GM21360 (cell line): ENCODE measurements around the gene TENT5C.

Experiments used
- ATAC-seq: cut with Tn5 transposase; IDR thresholded peaks from one replicate; pipeline ENCODE4 v1.9.1; 2021; ENCODE audit warnings: mild to moderate bottlenecking, moderate library complexity; ENCODE audit not compliant: unreplicated experiment

The TENT5C gene

DNA sequence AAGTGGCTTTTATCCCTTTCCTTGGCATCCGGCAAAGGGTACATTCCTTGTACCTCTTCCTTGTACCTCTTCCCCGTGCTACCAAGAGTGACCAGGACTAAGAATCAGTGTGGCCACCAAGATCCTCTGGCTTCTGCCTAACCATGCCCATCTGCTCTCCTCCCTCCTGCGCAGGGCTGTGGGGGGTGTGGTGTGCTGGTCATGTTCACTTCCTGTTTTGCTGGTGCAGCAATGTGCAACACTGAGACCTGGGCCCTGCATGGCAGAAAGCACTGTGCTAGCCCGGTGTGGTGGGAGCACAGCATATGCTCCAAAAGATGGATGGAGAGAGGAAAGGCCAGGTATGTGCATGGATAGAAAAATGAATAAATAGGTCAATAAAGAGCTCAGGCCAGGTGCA is 33.3 kb upstream of the TENT5C start:
- no peak for ATAC-seq

DNA sequence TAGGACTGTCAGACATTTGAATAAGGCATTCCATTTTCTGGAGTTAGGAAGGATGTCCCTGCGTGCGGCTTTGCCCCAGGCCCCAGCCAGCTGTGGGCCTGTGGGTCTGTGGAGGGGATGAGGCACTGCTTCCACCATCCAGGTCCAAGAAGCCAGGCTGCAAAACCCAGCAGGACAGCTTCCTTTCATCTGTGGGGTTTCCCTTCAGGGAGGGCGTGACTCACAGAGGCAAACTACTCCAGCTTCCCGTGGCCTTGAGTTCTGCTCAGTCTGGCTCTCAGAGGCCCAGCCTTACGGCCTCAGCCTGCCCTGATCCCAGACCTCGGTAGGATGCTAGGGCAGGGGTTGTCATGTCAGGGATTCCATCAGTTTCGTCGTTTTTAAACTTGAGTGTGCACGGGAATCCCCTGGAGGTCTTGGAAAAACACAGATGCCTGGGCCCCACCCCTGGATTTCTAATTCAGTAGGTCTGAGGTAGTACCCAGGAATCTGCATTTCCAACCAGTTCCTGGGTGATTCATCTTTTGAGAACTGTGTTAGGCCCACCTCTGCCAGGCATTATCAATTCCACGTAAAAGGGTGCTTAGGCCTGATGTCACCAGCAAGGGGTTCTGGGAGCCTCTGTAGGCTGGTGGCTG is 32.3 kb upstream of the TENT5C start:
- ATAC-seq, result no peak

DNA sequence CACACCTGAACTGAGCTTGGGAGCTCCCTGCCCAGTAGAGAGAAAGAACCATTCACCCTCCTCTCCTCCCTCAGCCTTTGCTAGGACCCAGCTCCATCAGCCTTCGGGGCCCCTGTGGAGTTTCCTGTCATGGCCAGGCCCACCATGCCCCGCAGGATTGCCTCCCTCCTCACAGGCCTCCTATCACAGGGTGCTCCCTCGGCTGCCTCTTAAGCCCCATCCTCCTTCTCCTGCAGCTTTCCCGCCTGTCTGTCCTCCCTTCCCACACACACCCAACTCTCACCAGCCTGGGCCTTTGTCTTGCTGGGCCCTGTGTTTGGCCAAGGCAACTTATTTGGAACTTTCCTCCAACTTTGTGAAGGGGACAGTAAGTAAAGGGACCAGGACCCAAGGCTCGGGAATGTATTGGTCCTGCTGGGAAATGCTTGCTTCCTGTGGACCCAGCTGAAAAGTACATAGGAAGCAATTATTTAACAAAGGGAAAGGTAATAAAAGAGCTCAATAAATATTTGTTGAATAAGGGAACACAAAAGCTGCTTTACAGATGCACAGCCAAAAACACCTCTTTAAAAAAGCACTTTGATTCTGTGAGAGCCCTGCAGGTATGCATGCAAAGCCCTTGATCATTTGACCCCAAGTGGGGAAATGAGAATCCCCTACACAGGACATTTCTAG is 31.6 kb upstream of the TENT5C start:
- ATAC-seq, result no peak

DNA sequence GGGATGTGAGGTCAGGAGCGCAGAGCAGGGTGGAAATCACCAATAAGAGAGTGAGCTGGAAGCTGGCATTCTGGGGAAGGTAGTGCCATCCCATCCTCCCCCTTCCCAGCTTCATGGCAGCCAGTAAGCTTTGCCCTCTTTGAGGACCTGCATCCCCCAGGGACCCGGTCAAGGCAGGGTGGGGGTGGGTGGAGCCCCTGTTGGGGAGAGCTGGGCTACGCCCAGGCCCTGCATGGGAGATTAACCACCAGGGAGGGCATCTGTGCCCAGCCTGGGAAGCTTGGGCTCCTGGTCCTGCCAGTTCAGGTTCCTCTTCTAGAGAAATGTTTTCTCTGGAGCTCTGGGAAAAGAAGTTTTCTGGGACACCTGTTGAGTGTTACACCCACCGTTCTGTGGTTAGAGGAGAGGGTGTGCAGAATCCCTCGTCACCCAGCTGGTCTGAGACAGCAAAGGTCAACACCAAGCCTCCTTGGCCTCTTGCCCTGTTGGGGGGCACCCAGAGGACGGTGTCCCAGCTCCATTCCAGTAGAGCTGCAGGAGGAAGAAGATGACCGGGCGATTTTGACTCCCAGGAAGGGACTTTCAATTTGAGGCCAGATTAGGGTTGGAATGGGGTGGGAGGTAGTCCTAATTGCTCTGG is 30.1 kb upstream of the TENT5C start:
- ATAC-seq, result no peak

DNA sequence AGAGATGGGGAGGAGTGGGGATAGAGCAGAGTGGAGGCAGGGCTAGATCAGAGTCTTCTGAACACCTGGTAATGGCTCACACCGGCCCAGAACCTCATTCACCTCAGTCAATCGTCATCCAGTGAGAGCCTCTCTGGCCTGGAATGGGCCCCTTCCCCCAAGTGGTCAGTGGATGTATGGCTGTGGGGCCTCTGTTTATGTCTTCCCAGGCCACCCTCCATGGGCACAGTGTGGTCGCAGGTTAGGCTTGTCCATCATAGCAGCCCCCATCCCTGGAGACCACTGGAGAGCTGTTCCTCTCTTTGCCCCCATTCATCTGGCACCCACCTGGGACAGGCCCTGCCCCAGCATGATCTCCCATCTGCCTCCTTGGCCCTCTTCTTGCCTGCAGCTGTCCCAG is 29.6 kb upstream of the TENT5C start:
- ATAC-seq, result no peak

DNA sequence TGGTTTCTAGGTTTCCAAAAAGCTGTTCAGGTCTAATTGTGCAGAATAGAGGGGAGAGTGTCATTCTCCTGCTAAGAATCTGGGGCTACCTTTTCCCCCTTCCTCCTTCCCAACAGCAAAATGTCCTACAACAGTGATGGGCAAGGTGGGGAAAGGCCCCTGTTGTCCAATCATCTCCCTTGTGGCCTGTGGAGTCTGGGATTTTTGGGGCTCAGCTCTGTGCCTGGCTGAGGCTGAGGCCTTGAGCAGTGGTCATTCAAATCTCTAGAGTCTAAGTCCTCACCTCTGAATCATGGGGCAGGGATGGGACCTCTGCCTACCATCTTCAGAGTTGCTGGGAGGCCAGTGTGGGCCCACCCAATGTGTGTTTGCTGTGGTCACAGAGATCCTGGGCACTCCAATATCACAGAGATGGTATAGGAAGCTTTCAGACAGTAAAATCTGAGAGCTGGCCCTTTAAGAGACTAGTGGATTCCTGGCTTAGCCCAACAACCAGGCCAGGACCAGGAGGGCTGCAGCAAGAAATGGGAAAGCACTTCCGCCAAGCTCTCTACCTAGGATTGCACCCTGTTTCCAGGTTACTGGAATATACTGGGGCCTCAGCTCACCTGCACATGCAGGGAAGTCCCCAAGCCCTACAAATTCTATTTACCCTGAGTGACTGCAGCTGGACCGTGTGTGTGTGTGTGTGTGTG is 28.5 kb upstream of the TENT5C start:
- ATAC-seq, result no peak

DNA sequence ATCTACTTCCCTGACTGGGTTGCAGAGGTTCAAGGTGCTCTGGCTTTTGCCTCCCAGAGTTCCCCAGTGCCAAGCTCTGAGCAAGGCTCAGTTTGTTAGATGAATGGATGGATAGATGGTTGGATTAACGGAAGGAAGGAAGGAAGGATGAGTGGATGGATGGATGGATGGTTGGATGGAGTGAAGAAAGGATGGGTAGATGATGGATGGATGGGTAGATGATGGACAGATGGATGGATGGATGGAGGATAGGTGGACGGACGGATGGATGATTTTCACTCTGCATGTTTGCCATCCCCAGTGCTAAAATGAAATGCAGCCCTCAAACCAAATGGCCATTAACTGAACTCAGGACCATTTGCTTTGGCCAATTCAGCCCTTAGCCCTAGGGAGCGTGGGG is 27.4 kb upstream of the TENT5C start:
- ATAC-seq, result no peak

DNA sequence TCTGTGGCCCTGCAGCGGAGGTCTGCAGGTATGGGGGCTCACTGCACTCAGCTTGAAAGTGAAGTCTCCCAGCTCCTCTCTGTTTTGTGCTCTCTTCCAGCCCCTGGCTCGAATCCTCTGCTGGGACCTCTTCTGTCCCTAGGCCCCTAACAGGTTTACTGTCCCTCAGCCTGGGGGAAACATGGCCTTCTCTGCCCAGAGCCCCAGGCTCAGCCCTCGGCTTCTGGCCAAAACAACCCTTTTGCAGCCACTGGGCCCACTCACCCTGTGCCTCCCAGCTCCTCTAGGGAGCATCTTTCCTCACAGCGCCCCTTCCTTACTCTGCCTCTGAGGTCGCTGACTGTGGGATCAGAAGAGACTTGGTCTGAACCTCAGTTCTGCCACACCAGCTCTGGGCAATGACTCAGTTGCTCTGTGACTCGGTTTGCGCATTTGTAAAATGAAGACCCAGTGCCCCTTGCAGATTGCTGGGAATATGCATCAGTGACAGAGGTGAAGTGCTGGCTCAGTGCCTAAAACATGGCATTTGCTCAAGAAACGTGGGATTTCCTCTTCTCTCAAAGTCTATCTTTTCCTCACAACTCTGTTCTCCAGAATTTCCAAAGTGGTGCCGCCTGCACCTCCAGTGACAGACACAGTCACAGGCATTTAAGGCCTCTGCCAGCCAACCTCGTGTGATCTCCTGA is 26.5 kb upstream of the TENT5C start:
- no peak for ATAC-seq

DNA sequence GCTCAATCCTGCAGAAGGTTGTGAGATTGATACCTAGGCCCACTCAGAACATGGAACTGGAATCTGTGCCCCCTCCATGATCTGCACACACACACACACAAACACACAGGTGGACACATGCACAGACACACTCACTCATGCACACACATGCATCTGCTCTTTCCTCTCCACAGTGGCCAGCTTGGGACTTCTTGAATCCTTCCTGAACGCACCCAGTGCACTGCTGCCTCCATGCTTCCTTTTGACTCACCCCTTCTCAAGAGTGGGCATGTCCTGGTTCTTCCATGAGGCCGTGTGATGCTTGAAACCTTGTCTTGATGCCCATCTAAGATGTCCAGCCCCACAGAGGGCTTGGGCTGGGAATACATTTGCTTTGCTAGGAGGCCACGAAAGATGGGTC is 25.4 kb upstream of the TENT5C start:
- no peak for ATAC-seq

DNA sequence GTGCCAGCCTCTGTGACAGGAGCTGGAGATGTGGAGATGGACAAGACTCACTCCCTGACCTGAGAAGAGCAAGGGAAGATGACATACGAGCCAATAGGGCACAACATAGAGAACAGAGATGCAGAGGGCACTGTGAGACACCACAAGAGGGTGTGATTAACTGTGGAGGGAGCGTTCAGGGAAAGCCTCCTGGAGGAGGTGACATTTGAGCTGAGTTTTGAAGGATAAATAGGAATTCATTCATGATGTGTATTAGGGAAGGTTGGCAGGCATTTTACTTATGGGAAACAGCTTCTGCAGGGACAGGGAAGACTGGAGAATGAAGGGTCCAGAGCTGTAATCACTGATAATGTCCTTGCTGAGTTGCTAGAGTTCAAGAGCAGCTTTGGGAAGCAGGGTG is 25.0 kb upstream of the TENT5C start:
- ATAC-seq, result no peak

DNA sequence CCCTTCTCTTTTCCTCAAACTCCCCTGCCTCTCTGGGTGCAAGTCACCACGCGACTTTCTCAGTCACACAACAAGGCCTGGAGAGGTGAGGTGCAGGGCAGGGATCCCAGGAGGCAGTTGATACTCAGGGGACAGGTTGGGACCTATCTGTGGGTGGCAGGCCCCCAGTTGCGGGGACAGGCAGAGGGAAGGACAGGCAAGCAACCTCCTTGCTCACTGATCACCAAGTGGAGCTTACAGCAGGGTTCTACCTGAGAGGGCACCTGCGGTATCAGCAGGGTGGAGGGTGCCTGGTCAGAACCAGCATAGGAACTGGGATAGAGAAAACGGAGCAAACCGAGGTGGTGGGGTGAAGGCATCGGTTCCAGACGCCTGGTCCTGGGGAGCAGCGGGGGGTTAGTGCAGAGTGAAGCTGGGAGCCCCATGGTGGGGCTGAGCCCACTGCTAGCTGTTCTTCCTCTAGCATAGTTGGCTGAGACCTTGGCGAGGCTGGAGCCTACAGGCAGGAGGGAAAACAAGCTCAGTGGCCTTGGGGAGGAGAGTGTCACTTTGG is 24.4 kb upstream of the TENT5C start:
- ATAC-seq, result no peak

DNA sequence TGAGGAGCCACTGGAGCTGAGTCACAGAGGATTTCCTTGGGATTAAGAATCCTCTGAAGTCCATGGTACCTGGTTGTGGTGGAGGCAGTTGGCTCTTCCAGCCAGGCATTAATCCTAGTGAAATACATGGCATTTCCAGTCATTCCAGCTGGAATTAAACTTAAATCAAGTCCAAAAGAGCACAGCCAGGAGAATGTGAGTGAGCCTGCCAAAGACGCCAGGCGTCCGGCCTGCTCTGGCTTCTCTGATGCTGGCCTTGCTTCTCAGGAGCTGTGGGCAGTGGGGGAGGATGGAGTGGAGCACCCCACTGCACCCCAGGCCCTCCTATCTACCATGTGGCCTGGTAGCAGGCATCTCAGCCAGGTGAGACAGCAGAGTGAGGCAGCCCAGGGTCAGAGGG is 23.4 kb upstream of the TENT5C start:
- no peak for ATAC-seq

DNA sequence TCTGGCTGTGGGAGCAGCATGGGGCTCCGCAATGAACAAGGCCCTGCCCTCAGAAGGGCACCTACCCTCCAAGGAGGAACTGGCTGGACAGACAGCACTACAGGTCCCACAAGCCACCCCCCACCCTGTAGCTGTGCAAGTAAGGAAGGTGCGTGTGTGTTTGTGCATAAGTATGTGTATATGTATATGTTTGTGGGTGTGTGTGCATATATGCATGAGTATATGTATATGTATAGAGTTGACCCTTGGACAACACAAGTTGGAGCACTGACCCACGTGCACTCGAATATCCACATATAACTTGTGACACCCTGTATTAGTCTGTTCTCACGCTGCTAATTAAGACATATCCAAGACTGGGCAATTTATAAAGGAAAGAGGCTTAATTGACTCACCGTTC is 22.6 kb upstream of the TENT5C start:
- no peak for ATAC-seq

DNA sequence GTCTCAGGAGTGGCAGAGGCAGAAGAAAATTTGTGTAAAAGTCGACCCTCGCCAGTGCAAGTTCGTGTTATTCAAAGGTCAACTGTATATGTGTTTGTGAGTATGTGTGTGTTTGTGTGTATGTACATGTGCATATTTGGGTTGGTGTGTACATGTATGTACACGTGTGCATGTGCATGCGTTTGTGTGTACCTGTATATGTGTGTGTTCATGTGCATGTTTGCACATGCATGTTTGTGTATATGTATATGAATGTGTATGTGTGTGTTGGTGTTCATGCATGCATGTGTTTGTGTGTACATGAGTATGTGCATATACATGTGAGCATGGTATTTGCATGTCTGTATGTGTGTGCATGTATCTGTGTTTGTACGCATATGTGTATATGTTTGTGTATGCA is 21.7 kb upstream of the TENT5C start:
- no peak for ATAC-seq

DNA sequence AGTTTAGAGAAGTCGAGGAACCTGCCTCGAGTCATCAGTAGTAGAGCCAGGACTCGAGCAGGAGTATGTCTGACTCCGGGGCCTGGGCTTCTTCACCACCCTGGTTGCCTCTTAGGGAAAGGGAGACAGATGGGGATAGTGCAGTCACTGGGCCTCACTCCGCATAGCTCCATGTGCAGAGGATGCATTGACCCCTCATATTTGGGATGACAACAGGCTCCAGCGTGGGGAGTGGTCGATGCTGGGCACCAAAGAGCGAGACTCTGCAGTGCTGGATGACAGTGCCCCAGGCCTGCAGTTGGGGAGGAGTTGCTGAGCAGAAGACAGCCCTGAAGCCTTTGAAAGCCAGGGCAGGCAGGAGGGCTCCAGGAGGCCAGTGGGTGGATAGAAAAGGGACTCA is 20.8 kb upstream of the TENT5C start:
- ATAC-seq, result no peak

DNA sequence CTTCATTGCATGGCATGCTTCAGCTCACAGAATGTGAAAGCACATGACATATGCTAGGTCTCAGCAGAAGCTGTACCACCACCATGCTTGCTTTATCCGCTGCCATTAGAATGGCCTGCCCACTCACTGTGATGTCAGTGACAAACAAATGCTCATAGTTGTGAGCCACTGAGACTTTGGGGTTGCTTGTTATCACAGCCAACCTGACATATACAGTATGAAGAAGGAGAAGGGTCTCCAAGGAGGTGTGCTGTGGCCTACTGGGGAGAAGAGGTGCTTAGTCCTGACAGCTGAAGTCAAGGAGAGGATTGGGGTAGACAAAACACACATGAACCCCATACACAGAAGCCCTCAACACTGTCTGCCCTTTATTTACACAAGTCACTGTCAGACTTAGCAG is 19.5 kb upstream of the TENT5C start:
- no peak for ATAC-seq

DNA sequence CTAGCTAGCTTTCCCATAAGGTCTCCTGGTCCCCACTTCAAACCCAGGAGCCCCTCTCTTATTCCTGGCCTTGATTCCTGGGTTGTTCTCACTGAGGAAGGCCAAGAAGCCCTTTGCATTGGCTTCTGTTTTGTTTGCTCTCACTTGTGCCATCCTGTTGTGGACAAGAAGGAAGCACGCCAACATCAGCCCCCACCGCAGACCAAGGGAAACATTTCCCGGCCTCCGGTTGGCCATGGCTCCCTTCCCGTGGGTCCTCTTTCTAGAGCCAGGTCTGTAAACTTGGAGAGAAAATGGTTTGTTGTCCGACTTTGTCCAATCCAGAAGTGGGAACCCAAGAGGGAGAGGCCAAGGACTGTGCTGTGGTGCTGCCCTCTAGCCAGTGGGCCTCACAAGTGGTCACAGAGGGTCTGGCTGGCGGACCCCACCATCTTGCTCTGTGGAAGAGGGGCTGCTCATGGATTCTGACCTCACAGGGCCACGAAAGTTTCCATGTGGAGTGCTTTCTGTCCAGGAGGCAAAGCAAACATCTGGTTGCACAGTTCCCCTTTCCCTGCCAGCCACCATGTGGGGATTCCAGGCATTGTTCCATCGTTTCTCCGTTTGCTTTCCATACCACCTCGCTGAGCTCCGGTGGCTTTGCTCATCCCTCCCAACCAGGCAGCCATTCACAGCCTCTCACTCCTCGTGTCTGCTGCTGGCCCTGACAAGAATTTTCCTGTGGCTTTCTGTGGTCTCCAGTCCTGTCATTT is 18.9 kb upstream of the TENT5C start:
- ATAC-seq, result no peak

DNA sequence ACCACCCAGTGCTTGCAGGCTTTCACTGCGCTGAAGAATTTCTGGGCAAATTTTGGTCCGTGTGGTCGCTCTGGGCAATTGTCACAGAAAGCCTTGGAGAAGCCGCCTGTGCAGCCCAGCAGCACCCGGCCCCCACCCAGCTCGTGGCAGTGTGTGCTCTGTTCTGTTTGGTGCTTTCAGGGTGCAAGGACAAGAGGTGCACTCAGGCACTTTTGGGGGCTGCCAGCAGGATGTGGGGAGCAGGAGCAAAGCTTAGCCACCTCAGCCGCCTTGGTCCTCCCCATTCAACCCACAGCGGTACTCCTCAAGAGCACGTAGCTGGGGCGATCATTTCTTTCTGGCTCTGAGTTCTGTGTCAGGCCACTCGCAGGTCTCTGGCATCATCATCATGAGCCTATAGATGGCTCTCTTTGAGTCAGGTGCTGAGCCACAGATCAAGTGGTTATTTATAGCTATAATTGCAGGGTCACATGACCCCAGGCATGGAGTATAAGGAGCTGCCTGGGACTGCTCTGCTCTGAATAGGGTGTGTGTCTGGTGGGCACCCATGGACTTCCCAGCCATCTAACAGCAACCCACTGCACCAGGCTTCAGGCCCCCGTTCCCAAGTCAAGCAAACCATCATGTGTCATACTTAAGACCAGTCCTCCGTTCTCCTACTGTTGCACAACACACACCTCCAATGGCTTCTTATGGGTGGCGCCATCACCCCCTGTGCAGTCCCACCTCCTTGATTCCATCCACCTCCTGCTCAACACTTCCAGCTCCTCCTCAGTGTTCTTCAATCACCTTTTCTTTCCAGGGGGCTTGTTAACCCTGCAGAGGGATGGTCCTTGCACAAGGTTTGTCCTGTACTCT is 18.1 kb upstream of the TENT5C start:
- no peak for ATAC-seq

DNA sequence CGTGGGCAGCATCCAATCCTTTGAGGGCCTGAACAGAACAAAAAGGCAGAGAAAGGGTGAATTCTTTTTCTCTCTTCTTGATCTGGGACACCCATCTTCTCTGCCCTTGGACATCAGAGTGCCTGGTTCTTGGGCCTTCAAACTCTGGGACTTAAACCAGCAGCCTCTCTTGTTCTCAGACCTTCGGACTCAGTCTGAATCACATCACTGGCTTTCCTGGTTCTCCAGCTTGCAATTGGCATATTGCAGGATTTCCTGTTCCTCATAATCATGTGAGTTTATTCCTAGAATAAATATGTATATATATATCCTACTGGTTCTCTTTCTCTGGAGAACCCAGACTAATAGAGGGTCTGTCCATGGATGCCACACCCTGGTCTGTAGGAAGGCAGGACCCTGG is 16.3 kb upstream of the TENT5C start:
- no peak for ATAC-seq
